Omental fat pad (tissue), 4 donors: ENCODE measurements around the gene CBX2. TPM values are rescaled to one million over a fixed set of nuclear protein-coding genes. Genes with fewer than 3 reads are reported as not detected.
A peak's percentile ranks its signal among the peaks of the same experiment; 100 is the strongest.

Experiments used
- ATAC-seq: fragments of 150-250 bp; one replicate; pipeline ENCODE4 v1.9.1; 2016; ENCODE audit warnings: mild to moderate bottlenecking, moderate library complexity; ENCODE audit not compliant: low FRiP score
- DNase-seq: peaks from one replicate; pipeline ENCODE4 v3.0.0-alpha.2; 2019; ENCODE audit warnings: low spot score
- CTCF ChIP-seq, 3 donors: fragments of 450-650 bp; IDR thresholded peaks; one replicate each; pipeline ENCODE4 v1.5.1; 2016 to 2017; ENCODE audit warnings: antibody characterized with exemption in 3 of 3, mild to moderate bottlenecking in 3 of 3, moderate library complexity in 2 of 3
- total RNA-seq, 4 donors: library from RNA; depleted of rRNA; stranded (reverse); fragments of >200 nt; gene quantifications; one replicate each; pipeline ENCODE4 v1.1.0, GENCODE V29; 2016

Gene CBX2
- total RNA-seq, 4 donors from 2014 or later, result 0.28 to 5.2 (median 1.5) TPM

DNA sequence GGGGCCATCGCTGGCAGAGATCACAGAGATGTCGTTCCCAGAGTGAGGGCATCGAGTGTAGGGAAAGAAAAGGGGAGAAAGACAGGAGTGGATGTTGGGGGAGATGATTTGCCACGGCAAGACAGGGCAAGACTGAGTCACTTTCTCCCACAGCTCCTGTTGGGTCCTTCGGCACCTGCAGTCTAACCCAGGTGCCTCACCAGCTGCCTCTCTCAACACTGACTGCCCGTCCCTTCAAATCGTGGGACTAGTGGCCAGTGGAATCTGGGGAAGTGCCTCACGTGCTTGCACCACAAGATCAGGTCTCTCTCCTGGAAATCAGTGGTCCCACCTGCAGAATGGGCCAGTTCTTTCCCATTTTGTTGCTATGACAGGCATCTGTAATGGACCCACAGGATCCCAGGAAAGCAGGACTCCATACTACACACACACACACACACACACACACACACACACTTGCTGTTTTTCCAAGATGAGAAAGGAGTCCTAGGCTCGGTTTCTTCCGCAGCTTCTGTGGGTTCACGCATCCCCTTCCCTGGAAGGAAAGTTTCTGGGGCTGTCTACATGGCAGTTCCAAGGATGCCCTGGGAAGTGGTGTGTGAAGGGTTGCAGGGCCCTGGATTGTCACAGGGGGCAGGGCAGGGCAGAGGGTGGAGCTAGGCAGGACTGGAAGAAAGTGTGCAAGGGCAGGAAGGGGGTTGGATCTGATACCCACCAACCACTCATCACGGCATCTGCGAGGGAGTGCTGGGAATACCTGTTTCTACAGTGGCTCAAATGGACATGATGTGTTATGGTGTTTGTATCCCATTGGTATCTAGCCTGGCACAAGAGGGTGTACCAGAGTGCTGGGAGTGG, 29.1 kb downstream of the CBX2 start:
- no peak for TF ChIP-seq CTCF (IDR thresholded peaks at IDR 0.05)
- DNase-seq (no peak), ATAC-seq (no peak)

GRCh38 chr17:79808763-79809529, 31.0 kb downstream of the CBX2 start:
- ATAC-seq (no peak), DNase-seq (no peak)
- TF ChIP-seq CTCF (IDR thresholded peaks at IDR 0.05), result no peak

GRCh38 chr17:79809530-79810129, 31.7 kb downstream of the CBX2 start:
- no peak for ATAC-seq
- DNase-seq, result no peak
- TF ChIP-seq CTCF (IDR thresholded peaks at IDR 0.05), result no peak

GRCh38 chr17:79810130-79811010, 32.4 kb downstream of the CBX2 start:
- ATAC-seq (peak; percentile 52), DNase-seq (no peak)
- no peak for TF ChIP-seq CTCF (IDR thresholded peaks at IDR 0.05)

DNA sequence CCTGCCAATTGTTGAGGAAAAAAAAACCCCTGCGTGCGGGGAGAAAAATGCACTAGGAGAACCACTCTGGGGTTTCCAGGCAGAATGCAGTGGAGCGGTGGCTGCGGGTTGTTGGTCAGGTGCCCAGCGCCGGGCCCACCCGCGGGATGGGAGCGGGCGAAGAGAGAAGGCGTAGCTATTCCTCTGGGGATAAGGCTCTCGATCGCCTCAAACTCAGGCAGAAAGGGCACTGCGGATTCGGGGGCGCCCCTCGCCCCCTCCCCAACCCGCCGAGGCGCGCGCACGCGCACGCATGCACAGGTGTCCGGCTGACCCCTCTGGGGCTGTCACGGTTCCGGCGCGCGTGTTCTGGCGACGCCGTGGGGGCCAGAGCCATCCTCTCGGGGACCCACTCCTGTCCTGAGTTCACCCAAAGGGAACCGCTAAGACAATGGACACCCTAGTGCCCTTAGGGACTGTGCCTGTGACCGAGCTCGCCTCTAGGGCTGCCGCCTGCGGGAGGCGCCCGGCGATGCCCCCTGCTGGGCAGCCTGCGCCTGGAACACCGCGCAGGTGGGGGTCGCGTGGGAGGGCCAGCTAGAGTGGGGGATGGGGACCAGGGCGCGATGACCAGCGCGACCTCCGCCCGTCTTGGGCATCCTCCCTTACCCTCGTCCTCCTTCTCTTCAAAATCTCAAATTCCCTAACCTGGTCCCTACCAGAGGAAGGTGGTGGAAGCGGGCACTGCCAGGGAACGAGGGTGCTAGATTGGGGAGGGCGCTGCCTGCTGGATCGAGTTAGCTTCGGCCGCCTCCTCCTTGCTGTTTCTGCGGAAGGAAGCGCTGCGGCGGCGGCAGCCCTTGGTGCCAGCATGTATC, 33.3 kb downstream of the CBX2 start:
- no peak for DNase-seq
- TF ChIP-seq CTCF (IDR thresholded peaks at IDR 0.05), result no peak
- ATAC-seq, result no peak
